Activated naive CD4-positive, alpha-beta T cell treated with anti-CD3 and anti-CD28 coated beads, Interleukin-2, amount 50 U/mL, for 72 hours (primary cell): ENCODE data around the gene NTNG2. TPM values are rescaled to one million over a fixed set of nuclear protein-coding genes. Genes with fewer than 3 reads are reported as not detected.

Source experiments
- ATAC-seq, 2 donors: fragments of 150-1000 bp; cut with Tn5 transposase; 2 replicates each; pipeline ENCODE4 v1.10.0; 2021; ENCODE audit warnings: mild to moderate bottlenecking in 2 of 2, moderate library complexity in 2 of 2
- DNase-seq, 2 donors: peaks; one replicate each; pipeline ENCODE4 v3.0.0; 2021 to 2022; ENCODE audit warnings: low spot score in 2 of 2
- H3K27ac Mint-ChIP-seq, 2 donors: one replicate each; pipeline ENCODE4 v1.8.0; 2022; ENCODE audit warnings: mild to moderate bottlenecking in 2 of 2, mixed read lengths in 2 of 2
- H3K36me3 Mint-ChIP-seq, 2 donors: one replicate each; pipeline ENCODE4 v1.8.0; 2022; ENCODE audit warnings: mixed read lengths in 2 of 2
- H3K9me3 Mint-ChIP-seq, 2 donors: one replicate each; pipeline ENCODE4 v1.8.0; 2022; ENCODE audit warnings: mixed read lengths in 2 of 2
- total RNA-seq, 2 donors: library from RNA; stranded (reverse); gene quantifications; one replicate each; pipeline ENCODE4 v1.2.3, GENCODE V29; 2022

The NTNG2 gene
- total RNA-seq, 2 donors from 2014 or later: 2.2 to 2.4 TPM

DNA sequence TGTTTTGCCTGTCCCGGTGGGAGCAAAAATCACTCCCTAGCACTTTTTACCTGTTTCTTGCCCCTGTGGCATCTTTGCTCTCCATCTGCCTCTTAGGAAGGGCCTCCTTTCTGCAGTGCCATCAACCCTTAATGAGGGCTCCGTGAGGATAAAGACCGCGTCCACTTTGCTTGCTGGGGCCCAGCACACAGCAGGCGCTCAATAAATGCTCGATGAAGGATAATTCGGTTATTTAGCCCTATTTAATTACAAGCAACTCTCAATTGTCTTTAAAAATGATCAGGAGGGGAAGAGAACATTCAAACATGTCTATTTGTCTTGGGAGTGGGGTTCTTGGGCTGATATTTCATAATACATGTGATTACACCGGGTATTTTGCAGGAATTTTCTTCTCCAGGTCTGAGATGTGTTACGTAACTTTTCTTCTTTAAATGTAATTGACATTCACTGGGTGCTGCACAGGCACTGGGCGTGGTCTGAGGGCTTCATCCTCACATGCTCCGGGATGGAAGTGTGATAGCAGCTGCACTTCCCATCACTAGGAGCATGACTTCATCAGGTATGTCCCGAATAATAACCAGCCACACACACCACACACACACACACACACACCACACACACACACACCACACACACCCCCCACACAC, 19.8 kb upstream of the NTNG2 start:
- no peak for DNase-seq
- no peak for ATAC-seq
- no peaks in the 10 kb centered on the region for H3K36me3 Mint-ChIP-seq
- no peak overlapping the region for H3K27ac Mint-ChIP-seq
- H3K9me3 Mint-ChIP-seq: no peaks in the 10 kb centered on the region

DNA sequence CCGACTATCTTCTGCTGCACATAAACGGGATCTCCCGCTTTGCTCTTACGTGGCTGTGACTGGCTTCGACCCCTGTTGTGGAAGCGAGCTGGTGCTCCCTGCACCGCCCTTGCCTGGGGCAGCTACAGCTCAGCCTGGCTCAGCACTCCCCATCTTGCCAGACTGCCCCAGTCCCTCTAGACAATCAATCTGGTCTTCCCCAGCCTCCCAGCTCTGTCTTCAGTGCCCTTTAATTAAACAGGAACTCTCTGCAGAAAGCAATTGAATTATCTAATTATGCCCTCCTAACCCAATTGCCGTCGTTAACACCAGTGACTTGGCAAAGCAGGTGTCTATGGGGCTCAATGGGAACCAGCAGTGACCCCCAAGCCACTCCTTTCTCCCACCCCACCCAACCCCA, 18.9 kb upstream of the NTNG2 start:
- H3K9me3 Mint-ChIP-seq: no peaks in the 10 kb centered on the region

DNA sequence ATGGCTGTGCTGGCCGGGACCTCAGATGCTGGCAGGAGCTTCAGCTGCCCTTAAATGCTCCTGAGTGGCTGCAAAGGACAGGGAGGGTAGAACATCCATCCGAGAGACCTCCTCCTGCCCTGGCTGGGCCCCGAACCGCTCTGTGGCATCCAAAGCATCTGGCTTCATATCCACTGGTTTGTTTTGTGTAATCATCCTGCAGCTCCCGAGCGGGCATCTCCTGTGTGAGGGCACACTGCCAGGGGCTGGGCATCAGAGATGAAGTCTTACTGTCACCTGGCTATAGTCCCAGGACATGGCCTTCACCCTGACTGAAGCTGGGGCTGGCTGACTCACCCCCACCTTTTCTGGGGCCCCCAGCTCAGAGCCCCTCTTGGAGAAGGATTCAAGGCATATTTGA, 18.5 kb upstream of the NTNG2 start:
- H3K27ac Mint-ChIP-seq: no peak overlapping the region
- ATAC-seq: no peak
- DNase-seq: no peak
- no peaks in the 10 kb centered on the region for H3K36me3 Mint-ChIP-seq
- no peaks in the 10 kb centered on the region for H3K9me3 Mint-ChIP-seq

More for the DNA sequence above, 18.9 kb upstream of the NTNG2 start:
- ATAC-seq (no peak), DNase-seq (no peak)
- Mint-ChIP-seq H3K27ac (no peak overlapping the region), H3K36me3 (no peaks in the 10 kb centered on the region)

DNA sequence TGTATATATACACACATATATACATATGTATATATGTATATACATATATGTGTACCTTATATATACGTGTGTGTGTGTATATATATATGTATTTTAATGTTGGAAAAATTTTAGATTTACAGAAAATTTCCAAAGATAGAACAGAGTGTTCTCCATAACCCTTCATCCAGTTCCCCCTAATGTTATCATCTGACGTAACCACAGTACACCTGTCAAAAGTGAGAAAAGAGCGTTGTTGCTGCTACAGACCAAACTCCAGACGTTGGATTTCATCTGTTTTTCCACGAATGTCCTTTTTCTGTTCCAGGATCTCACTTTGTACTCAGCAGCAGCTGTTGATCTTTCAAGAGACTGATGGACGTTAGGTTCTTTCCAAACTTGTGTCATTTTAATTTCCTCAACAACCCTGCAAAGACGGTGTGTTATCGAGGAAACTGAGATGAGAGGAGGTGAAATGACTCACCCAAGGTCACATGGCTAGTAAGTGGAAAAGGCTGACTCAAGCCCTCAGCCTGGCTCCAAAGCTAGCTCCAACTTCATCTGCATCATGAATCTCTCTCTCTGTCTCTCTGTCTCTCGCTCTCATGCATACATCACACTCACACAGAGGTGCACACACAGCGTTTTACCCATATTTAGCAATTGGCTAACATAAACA, 17.0 kb upstream of the NTNG2 start:
- Mint-ChIP-seq H3K36me3 (no peaks in the 10 kb centered on the region), H3K27ac (peak overlapping the region in 1 of 2 donors; percentile 34), H3K9me3 (no peaks in the 10 kb centered on the region)
- ATAC-seq: peak; percentile 90 to 94
- peak in 1 of 2 donors; percentile 27 for DNase-seq

DNA sequence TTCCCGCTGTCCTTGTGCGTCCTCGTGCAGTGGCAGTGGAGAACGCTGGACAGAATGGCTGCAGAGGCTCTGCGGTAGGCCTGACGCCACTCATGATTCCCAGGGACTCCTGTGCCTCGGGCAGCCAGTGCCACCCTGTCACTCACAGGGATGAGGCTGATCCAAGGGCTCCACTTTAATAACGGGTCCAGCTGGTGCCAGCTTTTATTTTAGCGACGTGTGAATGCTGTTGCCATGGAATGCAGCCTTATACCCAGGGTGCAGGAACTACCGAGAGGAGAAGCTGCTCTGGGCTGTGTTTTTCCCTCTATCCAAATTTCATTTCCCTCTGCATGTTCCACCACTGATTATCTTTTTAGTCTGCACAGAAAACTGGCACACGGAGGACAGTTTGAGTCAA, 15.8 kb upstream of the NTNG2 start:
- ATAC-seq (no peak), DNase-seq (no peak)
- no peaks in the 10 kb centered on the region for H3K36me3 Mint-ChIP-seq
- H3K9me3 Mint-ChIP-seq: no peaks in the 10 kb centered on the region
- H3K27ac Mint-ChIP-seq: no peak overlapping the region

DNA sequence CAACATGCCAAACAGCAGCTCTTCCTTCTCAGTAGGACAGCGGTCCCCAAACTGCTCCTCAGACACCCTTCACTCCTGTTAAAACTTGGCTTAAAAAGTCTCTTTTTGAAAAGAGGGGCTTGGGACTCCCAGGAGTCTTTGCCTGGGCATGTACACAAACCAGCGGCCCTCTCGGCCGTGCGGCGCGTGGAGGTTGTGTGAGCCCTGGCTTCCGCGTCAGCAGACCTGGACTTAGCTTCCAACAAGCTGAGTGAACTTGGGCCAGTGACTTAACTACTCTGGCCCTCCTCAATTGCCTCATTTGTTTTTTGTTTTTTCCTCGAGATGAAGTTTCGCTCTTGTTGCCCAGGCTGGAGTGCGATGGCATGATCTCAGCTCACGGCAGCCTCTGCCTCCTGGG, 15.3 kb upstream of the NTNG2 start:
- ATAC-seq: no peak
- no peaks in the 10 kb centered on the region for H3K36me3 Mint-ChIP-seq

DNA sequence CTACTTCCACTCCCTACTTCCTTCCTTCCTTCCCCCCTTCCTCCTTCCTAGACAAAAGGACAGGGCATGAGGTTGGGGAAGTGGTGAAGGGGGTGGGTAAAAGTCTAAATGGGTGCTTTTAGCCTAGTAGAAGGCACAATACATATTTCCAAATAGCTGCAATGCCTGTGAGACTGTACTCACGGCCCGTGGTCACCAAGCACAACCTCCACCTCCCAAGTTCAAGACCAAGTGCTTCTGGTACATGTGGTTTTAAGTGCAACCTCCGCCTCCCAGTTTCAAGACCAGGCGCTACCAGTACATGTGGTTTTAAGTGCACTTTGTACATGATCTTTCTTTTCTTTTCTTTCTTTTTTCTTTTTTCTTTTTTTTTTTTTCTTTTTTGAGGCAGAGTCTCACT, 14.5 kb upstream of the NTNG2 start:
- ATAC-seq: peak; percentile 36 to 41
- DNase-seq: no peak
- Mint-ChIP-seq H3K27ac (peak overlapping the region in 1 of 2 donors; percentile 77), H3K9me3 (no peaks in the 10 kb centered on the region), H3K36me3 (no peaks in the 10 kb centered on the region)

More for the DNA sequence above, 15.3 kb upstream of the NTNG2 start:
- no peaks in the 10 kb centered on the region for H3K9me3 Mint-ChIP-seq
- H3K27ac Mint-ChIP-seq: no peak overlapping the region
- DNase-seq: no peak

DNA sequence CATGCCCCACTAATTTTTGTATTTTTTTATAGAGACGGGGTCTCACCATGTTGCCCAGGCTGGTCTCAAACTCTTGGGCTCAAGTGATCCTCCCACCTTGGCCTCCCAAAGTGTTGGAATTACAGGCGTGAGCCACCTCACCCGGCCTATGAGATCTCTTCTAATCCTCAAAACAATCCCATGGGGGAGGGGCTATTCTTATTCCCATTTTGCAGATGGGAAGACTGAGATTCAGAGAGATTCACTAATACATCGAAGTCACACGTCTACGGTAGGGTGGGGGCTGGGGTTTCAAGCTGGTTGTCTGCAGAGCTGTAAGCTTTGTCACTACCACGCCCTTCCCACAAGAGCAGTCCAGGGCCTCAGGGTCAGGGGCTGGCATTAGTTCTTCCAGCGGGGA, 14.0 kb upstream of the NTNG2 start:
- no peaks in the 10 kb centered on the region for H3K9me3 Mint-ChIP-seq
- no peak for ATAC-seq
- DNase-seq: no peak
- no peaks in the 10 kb centered on the region for H3K36me3 Mint-ChIP-seq
- H3K27ac Mint-ChIP-seq: peak overlapping the region in 1 of 2 donors; percentile 77

DNA sequence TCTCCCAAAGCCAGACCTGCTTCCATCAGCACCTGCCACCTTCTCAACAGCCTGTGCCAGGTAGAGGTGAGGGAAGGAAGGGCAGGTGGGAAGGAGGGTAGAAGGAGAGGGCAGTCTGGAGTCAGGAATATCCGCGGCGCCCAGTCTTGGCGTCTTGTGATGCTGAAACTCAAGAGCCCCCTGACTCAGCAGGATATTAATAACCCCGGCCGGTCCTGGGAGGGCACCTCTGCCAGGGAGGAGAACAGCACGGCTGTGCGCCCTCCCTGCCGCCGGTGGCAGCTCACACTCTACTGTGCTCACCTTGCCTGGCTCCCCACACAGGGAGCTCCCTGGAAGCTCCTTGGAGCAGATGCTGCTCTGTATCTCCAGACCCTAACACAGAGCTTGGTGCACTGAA, 11.6 kb upstream of the NTNG2 start:
- H3K9me3 Mint-ChIP-seq: no peaks in the 10 kb centered on the region
- no peaks in the 10 kb centered on the region for H3K36me3 Mint-ChIP-seq
- ATAC-seq (no peak), DNase-seq (no peak)
- H3K27ac Mint-ChIP-seq: no peak overlapping the region

DNA sequence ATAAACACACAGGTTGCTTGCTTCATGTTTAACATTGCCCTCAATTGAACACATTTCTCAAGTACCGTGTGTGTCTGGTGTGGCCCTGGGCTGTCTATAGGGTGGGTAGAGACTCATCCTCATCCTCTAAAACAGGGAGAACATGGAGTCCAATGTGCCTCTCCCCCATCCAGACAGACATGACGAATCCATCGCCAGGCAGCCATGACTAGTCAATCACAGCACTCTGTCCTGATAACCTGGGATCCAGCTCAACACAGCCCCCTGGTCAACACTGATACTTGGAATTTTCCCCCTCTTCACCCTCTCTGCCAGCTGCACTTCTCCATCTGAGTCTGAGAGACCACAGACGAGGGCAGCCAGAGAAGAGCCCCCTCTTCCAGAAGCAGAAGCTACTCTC, 10.7 kb upstream of the NTNG2 start:
- Mint-ChIP-seq H3K27ac (no peak overlapping the region), H3K9me3 (no peaks in the 10 kb centered on the region), H3K36me3 (no peaks in the 10 kb centered on the region)
- ATAC-seq: no peak
- DNase-seq: no peak

DNA sequence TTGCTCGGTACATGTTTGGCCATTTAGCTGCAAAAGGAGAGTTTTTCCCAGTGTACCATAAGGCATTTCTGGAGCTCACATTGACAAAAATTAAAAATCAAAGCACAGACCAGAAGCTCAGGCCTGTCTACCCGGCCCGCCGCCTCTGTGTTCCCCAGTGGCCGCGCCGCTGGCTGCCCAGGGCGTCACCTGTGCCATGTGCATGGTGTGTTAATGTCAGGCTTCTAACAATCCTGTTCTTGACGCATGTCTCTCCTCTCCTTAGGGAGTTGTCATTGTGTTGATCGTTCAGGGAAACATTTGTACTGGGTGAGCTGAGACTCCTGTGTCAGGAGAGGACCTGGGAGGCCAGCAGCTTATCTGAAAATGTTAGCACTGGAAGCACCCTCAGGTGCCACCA, 9.6 kb upstream of the NTNG2 start:
- no peaks in the 10 kb centered on the region for H3K36me3 Mint-ChIP-seq
- ATAC-seq (no peak), DNase-seq (no peak)
- no peaks in the 10 kb centered on the region for H3K9me3 Mint-ChIP-seq
- H3K27ac Mint-ChIP-seq: no peak overlapping the region

DNA sequence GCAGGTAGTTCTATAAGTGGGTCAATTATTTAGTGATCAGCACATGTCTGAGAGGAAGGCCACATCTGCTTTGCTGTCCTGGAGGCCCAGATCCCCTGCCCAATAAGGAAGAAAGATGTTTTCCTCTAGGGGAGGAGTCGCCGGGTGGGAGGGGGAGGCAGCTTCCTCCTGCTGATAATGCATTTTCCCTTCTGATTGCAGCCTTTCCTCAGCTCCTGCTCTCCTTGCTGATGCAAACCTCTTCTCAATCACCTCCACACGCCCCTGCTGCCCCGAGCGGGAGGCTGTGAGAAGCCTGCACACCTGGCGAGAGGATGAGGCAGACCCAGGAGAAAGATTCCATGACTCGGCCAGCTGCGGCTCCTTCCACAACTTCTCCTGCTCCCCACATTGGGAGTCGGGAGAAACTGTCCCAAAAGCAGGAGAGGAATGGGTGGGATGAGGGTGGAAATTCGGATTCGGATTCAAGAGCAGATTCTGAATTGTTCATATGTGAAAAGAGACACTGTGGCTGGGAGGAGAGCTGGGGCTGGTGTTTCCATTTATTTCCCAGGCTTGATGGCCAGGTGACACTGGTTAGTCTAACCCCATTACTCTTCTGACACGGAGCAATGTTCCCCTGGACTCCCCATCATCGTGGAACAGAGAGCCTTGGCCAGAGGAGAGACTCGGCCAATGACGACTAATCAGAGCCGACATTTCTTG, 6.8 kb upstream of the NTNG2 start:
- DNase-seq: no peak
- no peak for ATAC-seq
- H3K27ac Mint-ChIP-seq: no peak overlapping the region
- H3K9me3 Mint-ChIP-seq: no peaks in the 10 kb centered on the region
- H3K36me3 Mint-ChIP-seq: no peaks in the 10 kb centered on the region

DNA sequence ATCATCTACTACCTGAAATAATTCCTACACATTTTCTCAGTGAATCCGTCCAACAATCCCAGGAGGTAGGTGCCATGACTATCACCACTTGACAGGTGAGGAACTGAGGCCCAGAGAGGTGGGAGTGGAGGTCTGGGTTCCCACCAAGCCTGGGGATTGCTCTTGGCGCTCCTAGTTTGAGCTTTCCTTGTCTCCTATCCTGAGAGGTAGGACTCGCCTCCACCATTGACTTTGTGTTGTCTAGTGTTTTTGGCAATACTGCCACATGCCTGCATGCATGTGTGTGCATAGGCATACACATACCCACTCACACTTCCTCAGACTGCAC, 6.3 kb upstream of the NTNG2 start:
- Mint-ChIP-seq H3K27ac (no peak overlapping the region), H3K9me3 (no peaks in the 10 kb centered on the region), H3K36me3 (no peaks in the 10 kb centered on the region)
- DNase-seq: no peak
- no peak for ATAC-seq

DNA sequence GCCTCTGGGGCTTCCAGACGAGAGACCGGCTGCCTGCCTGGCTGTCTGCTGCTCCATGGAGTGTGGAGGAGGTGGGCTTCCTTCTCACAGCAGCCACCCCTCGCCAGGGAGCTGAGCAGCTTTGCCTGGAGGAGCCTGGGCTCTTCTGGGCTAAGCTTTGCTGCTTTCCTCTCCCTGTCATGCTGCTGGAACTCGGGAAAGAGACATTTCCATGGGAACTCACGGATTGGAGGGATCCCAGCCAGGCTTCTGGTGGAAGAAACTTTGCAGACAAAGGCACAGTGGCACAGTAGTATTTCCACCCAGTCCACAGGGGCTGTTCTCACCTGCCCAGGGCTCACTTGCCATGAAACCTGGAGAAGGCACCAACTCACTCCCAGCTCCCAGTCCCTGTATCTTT, 5.6 kb upstream of the NTNG2 start:
- Mint-ChIP-seq H3K27ac (no peak overlapping the region), H3K9me3 (no peaks in the 10 kb centered on the region), H3K36me3 (no peaks in the 10 kb centered on the region)
- no peak for ATAC-seq
- no peak for DNase-seq

DNA sequence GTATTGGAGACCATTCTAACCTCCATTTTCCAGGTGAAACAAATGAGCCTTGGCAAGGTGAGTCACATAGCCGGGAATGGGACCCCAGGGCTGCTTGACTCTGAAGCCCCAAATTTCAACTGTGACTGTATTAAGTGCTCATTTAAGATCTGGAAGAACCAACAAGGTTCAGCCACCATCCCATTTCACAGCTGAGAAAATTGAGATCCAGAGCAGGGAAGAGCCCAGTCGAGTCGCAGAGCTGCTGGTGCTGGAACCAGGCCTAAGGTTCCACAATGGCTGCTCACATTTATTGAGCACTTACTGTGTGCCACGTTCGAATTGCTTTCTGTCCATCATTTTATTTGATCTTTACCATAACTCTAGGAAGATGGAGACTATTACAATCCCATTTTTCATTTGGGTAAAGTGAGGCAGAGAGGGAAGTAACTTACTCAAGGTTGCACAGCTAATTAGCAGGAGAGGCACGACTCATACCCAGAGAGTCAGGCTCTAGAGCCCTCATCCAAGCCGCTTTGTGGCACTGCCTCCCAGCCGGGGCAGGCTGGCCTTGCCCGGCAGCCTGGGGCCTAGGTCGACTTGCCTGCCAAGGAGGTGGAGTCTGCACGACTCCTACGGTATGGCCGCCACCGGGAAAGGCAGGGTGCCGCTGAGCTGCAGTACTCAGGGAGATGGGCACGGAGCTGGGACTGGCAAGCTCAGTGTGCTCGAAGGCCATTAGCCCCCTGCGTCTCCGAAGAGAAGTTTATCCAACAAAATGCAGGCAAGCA, 4.3 kb upstream of the NTNG2 start:
- ATAC-seq (no peak), DNase-seq (no peak)
- H3K27ac Mint-ChIP-seq: no peak overlapping the region
- H3K9me3 Mint-ChIP-seq: no peaks in the 10 kb centered on the region
- H3K36me3 Mint-ChIP-seq: peaks cover 0 to 5% of the 10 kb centered on the region in 2 donors

DNA sequence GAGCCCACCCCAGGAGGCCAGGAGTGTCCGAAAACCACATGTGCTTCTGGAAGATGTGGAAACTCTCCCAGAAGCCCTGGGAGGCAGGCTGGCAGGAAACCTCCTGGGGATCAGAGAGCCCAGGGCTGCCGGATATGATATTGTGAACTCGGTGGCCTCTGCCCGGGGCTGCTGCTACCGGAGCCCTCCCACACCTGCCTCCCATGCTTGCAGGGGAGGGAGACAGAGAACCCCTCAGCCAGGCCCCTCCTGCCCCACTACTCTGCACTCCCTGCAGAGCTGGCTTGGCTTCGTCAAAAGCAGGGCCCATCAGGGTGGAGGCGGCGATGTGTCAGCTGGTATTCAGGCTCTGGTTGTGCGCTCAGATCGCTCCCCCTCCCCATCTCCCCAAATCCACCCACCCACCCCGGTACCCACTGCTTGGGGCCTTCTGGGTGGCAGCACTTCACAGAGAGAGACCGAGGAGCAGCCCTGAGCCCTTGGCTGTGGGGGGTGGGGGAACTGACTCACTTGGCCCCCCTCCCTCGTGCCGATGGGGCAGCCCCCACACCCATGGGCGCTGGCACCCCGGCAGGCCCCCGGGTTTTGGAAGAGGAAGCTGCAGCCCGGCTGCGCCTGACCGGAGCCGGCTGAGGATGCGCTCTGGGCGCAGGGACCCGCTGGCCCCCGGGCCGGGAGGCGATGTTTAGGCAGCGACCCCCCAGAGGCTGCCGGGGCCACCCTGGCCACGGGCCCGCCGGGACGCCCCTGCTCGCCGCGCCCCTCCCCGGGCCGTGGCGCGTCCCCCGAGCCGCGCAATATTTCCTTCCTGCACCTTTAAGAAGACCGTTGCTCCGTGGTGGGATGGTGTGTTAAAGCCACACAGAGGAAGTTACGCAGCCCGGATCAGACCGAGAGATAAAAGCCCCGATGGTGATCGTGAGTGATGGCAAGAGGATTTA, 786 bp upstream of the NTNG2 start:
- Mint-ChIP-seq H3K36me3 (peaks cover 0 to 6% of the 10 kb centered on the region in 2 donors), H3K9me3 (no peaks in the 10 kb centered on the region)
- ATAC-seq: peak; percentile 78 to 81

More for the DNA sequence above, 786 bp upstream of the NTNG2 start:
- peak in 1 of 2 donors; percentile 52 for DNase-seq
- H3K27ac Mint-ChIP-seq: no peak overlapping the region
